Progenitor cell of endocrine pancreas (in vitro differentiated cells): ENCODE results near the gene S1PR5. TPM values are rescaled to one million over a fixed set of nuclear protein-coding genes. Genes with fewer than 3 reads are reported as not detected.

Experiments
- DNase-seq: peaks from one replicate; pipeline ENCODE4 v3.0.0; 2021; ENCODE audit warnings: low spot score; ENCODE audit not compliant: unreplicated experiment
- H3K27ac Mint-ChIP-seq: 2 replicates; pipeline ENCODE4 v1.8.0; 2021; ENCODE audit warnings: mild to moderate bottlenecking, moderate library complexity, mixed read lengths
- H3K27me3 Mint-ChIP-seq: 2 replicates; pipeline ENCODE4 v1.8.0; 2021; ENCODE audit warnings: mixed read lengths
- H3K36me3 Mint-ChIP-seq: 2 replicates; pipeline ENCODE4 v1.8.0; 2022; ENCODE audit warnings: mixed read lengths; ENCODE audit not compliant: insufficient read depth
- H3K4me1 Mint-ChIP-seq: 2 replicates; pipeline ENCODE4 v1.8.0; 2021; ENCODE audit warnings: low read depth, mixed read lengths
- H3K4me3 Mint-ChIP-seq: 2 replicates; pipeline ENCODE4 v1.8.0; 2021; ENCODE audit warnings: low read depth, mild to moderate bottlenecking, moderate library complexity, mixed read lengths
- H3K9me3 Mint-ChIP-seq: 2 replicates; pipeline ENCODE4 v1.8.0; 2021; ENCODE audit warnings: low read depth, mixed read lengths
- total RNA-seq: library from RNA; stranded (reverse); gene quantifications from 2 replicates; pipeline ENCODE4 v1.2.1, GENCODE V29; 2021
- TF ChIP-seq, protein P1 (sequence below): fragments of 200-600 bp; sonication (generic); IDR thresholded peaks from one replicate; pipeline ENCODE4 v1.5.0; 2021; ENCODE audit warnings: antibody characterized with exemption, mild to moderate bottlenecking; ENCODE audit not compliant: unreplicated experiment

The S1PR5 gene
- total RNA-seq, 1 donor from 2014 or later = not detected

DNA sequence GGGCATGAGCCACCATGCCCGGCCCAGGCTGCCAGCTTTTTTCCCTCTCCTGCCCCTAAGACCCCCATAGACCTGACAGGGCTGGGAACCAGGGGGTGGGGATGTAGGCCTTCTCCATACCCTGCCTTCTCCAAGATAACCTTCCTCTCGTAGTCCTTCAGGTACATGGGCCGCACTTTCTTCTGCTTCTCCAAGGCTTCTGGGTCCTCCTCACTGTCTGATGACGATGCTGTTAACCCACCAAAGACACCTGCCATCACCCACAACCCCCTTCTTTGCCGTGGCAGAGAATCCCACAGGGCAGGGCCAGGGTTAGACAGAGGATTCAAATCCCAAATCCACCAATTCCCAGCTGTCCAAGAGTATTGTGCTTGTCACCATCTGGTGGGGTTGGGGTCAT, 45.4 kb upstream of the S1PR5 start:
- Mint-ChIP-seq H3K4me1 (peaks cover 15% of the 10 kb centered on the region), H3K4me3 (no peak overlapping the region), H3K27me3 (peaks cover 9% of the 10 kb centered on the region), H3K36me3 (peaks cover 5% of the 10 kb centered on the region), H3K9me3 (no peaks in the 10 kb centered on the region), H3K27ac (no peak overlapping the region)
- no peak for DNase-seq
- TF ChIP-seq, protein P1, sequence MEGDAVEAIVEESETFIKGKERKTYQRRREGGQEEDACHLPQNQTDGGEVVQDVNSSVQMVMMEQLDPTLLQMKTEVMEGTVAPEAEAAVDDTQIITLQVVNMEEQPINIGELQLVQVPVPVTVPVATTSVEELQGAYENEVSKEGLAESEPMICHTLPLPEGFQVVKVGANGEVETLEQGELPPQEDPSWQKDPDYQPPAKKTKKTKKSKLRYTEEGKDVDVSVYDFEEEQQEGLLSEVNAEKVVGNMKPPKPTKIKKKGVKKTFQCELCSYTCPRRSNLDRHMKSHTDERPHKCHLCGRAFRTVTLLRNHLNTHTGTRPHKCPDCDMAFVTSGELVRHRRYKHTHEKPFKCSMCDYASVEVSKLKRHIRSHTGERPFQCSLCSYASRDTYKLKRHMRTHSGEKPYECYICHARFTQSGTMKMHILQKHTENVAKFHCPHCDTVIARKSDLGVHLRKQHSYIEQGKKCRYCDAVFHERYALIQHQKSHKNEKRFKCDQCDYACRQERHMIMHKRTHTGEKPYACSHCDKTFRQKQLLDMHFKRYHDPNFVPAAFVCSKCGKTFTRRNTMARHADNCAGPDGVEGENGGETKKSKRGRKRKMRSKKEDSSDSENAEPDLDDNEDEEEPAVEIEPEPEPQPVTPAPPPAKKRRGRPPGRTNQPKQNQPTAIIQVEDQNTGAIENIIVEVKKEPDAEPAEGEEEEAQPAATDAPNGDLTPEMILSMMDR = no peak

GRCh38 chr19:10560154-10560553, 42.9 kb upstream of the S1PR5 start:
- no peak overlapping the region for H3K27ac Mint-ChIP-seq
- H3K36me3 Mint-ChIP-seq = peaks cover 5% of the 10 kb centered on the region
- peaks cover 7% of the 10 kb centered on the region for H3K4me1 Mint-ChIP-seq
- TF ChIP-seq, protein P1 = no peak
- no peak overlapping the region for H3K4me3 Mint-ChIP-seq
- H3K9me3 Mint-ChIP-seq = no peaks in the 10 kb centered on the region
- H3K27me3 Mint-ChIP-seq = no peaks in the 10 kb centered on the region
- no peak for DNase-seq

GRCh38 chr19:10557603-10558197, 40.5 kb upstream of the S1PR5 start:
- no peak overlapping the region for H3K4me3 Mint-ChIP-seq
- H3K27ac Mint-ChIP-seq = peak overlapping the region; percentile 78
- H3K9me3 Mint-ChIP-seq = no peaks in the 10 kb centered on the region
- peaks cover 6% of the 10 kb centered on the region for H3K36me3 Mint-ChIP-seq
- TF ChIP-seq, protein P1 = no peak
- H3K4me1 Mint-ChIP-seq = no peaks in the 10 kb centered on the region
- H3K27me3 Mint-ChIP-seq = no peaks in the 10 kb centered on the region
- DNase-seq = no peak

DNA sequence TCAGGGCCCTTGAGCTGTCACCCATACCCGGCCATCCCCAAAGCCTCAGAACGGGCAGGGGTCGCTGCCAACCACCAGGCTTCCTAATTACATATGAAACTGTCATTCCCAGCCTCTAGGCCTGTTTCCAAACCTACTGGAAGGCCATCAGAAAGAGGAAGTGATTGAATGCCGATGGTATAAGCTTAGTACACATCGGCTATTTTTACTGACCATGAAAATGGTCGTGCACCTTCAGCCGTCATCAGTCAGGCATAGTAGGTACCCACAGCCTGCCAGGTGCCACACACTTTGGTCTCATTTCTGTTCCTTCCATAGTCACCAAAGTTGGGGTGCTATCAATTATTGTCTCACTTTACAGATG, 38.3 kb upstream of the S1PR5 start:
- H3K36me3 Mint-ChIP-seq = peaks cover 16% of the 10 kb centered on the region
- no peak overlapping the region for H3K4me3 Mint-ChIP-seq
- TF ChIP-seq, protein P1 = no peak
- H3K27me3 Mint-ChIP-seq = no peaks in the 10 kb centered on the region
- H3K4me1 Mint-ChIP-seq = no peaks in the 10 kb centered on the region
- no peaks in the 10 kb centered on the region for H3K9me3 Mint-ChIP-seq
- H3K27ac Mint-ChIP-seq = no peak overlapping the region
- DNase-seq = no peak

GRCh38 chr19:10554760-10555609, 37.7 kb upstream of the S1PR5 start:
- TF ChIP-seq, protein P1 = peak; percentile 17
- Mint-ChIP-seq H3K4me3 (no peak overlapping the region), H3K4me1 (no peaks in the 10 kb centered on the region), H3K27ac (no peak overlapping the region), H3K27me3 (no peaks in the 10 kb centered on the region), H3K9me3 (no peaks in the 10 kb centered on the region), H3K36me3 (peaks cover 20% of the 10 kb centered on the region)
- no peak for DNase-seq
